Measurements from ENCODE around the gene CARD10. TPM values are rescaled to one million over a fixed set of nuclear protein-coding genes. Genes with fewer than 3 reads are reported as not detected.

CARD10 gene
- polyA plus RNA-seq, 1 of the 3 experiments (the other 2 are of a cell fraction) = 14.5 TPM

- no peak overlapping the region for H3K27ac ChIP-seq (ENCODE audit: low read depth in 2 of 2, low read length in 1 of 2)
- H3K4me1 ChIP-seq (ENCODE audit: control insufficient read depth in 1 of 2, insufficient read depth in 2 of 2, low read depth in 1 of 2, low read length in 1 of 2) = peaks cover 12 to 14% of the 10 kb centered on the region in 2 experiments; a peak in 3 of 4 replicates
- H2AFZ ChIP-seq (ENCODE audit: low read depth) = no peak overlapping the region
- 92% methylated on average over 14 of the region's 14 CpGs for WGBS (ENCODE audit: low lambda C conversion rate)
- no peaks in the 10 kb centered on the region for H3K9me3 ChIP-seq
- no peak for DNase-seq
- TF ChIP-seq GABPA (IDR thresholded peaks at IDR 0.05; ENCODE audit: low read depth) (no peak), ZBTB33 (IDR thresholded peaks at IDR 0.05; ENCODE audit: borderline replicate concordance, low read depth) (no peak), ELF1 (IDR thresholded peaks at IDR 0.05) (no peak)
- CTCF ChIA-PET = interaction anchor here (0.7 to 2.1 kb wide), 3 partner anchors 17 to 49 kb away, joined by 3 to 16 read pairs (median 4); no protein-coding TSS in a partner anchor
- H3F3A ChIP-seq (replicated peaks; ENCODE audit: insufficient read depth) = peaks cover 5% of the 10 kb centered on the region
- no peaks in the 10 kb centered on the region for H3K9me2 ChIP-seq
- peaks cover 0 to 4% of the 10 kb centered on the region in 2 experiments for H3K36me3 ChIP-seq (replicated peaks in 1 of 2; ENCODE audit: control insufficient read depth in 1 of 2, insufficient read depth in 2 of 2, low read length in 1 of 2)
- H3K27me3 ChIP-seq (ENCODE audit: insufficient read depth) = no peaks in the 10 kb centered on the region
- no peaks in the 10 kb centered on the region for H4K20me1 ChIP-seq (ENCODE audit: insufficient read depth)
- no peak overlapping the region for H3K4me3 ChIP-seq (ENCODE audit: low read depth in 2 of 2, low read length in 1 of 2)
- peaks cover 8% of the 10 kb centered on the region for H3K79me2 ChIP-seq (ENCODE audit: insufficient read depth)
- H3K4me2 ChIP-seq = no peak overlapping the region
- H3K9ac ChIP-seq = no peak overlapping the region
- POLR2A ChIA-PET = no interaction called here
These were observed 2.1 kb upstream of the CARD10 start for GRCh38 chr22:37521236-37521739.

GRCh38 chr22:37520776-37521191 is 1.6 kb upstream of the CARD10 start:
- Histone ChIP-seq H3K4me1 (ENCODE audit: control insufficient read depth in 1 of 2, insufficient read depth in 2 of 2, low read depth in 1 of 2, low read length in 1 of 2) (peaks cover 9 to 14% of the 10 kb centered on the region in 2 experiments; a peak in 3 of 4 replicates), H2AFZ (ENCODE audit: low read depth) (no peak overlapping the region), H3K27me3 (ENCODE audit: insufficient read depth) (no peaks in the 10 kb centered on the region), H3F3A (replicated peaks; ENCODE audit: insufficient read depth) (peaks cover 9% of the 10 kb centered on the region), H3K9ac (no peak overlapping the region), H3K27ac (ENCODE audit: low read depth in 2 of 2, low read length in 1 of 2) (no peak overlapping the region), H3K9me2 (no peaks in the 10 kb centered on the region), H3K4me3 (ENCODE audit: low read depth in 2 of 2, low read length in 1 of 2) (no peak overlapping the region), H4K20me1 (ENCODE audit: insufficient read depth) (no peaks in the 10 kb centered on the region), H3K4me2 (no peak overlapping the region), H3K79me2 (ENCODE audit: insufficient read depth) (peaks cover 8% of the 10 kb centered on the region), H3K36me3 (replicated peaks in 1 of 2; ENCODE audit: control insufficient read depth in 1 of 2, insufficient read depth in 2 of 2, low read length in 1 of 2) (peaks cover 0 to 8% of the 10 kb centered on the region in 2 experiments), H3K9me3 (no peaks in the 10 kb centered on the region)
- TF ChIP-seq ELF1 (IDR thresholded peaks at IDR 0.05) = no peak
- TF ChIP-seq EZH2phosphoT487 (IDR thresholded peaks at IDR 0.05; ENCODE audit: borderline replicate concordance, low read depth) = no peak
- TF ChIP-seq EP300 (IDR thresholded peaks at IDR 0.05; ENCODE audit: borderline replicate concordance in 1 of 2, low read depth in 1 of 2, low read length in 1 of 2) = no peak
- no peak for TF ChIP-seq FOXM1 (IDR thresholded peaks at IDR 0.05; ENCODE audit: low read depth)
- no peak for TF ChIP-seq MAX (IDR thresholded peaks at IDR 0.05; ENCODE audit: low read depth)
- TF ChIP-seq FOXJ3 (CRISPR knock-in tag; IDR thresholded peaks at IDR 0.05) = no peak
- TF ChIP-seq PBX3 (IDR thresholded peaks at IDR 0.05) = no peak
- TF ChIP-seq NFIC (IDR thresholded peaks at IDR 0.05; ENCODE audit: borderline replicate concordance) = no peak
- TF ChIP-seq JUND (IDR thresholded peaks at IDR 0.05) = no peak
- TF ChIP-seq TAF1 (IDR thresholded peaks at IDR 0.05; ENCODE audit: borderline replicate concordance, low read depth, low read length) = no peak
- TF ChIP-seq CHD2 (IDR thresholded peaks at IDR 0.05; ENCODE audit: low read length, partially characterized antibody) = no peak
- no peak for TF ChIP-seq IRF3 (IDR thresholded peaks at IDR 0.05; ENCODE audit: low read depth, low read length)
- no peak for TF ChIP-seq MXI1 (IDR thresholded peaks at IDR 0.05; ENCODE audit: low read depth, low read length)
- no peak for TF ChIP-seq ZBTB33 (IDR thresholded peaks at IDR 0.05; ENCODE audit: borderline replicate concordance, low read depth)
- TF ChIP-seq MEF2A (IDR thresholded peaks at IDR 0.05; ENCODE audit: borderline replicate concordance, low read depth) = no peak
- TF ChIP-seq SIN3A (IDR thresholded peaks at IDR 0.05; ENCODE audit: borderline replicate concordance, low read depth, low read length) = no peak
- DNase-seq = no peak
- ChIA-PET CTCF (interaction anchor here (0.7 to 2.1 kb wide), 3 partner anchors 46 to 50 kb away, joined by 3 to 16 read pairs (median 6); no protein-coding TSS in a partner anchor), POLR2A (no interaction called here)
- 74% methylated on average over 8 of the region's 10 CpGs for WGBS (ENCODE audit: low lambda C conversion rate)

Measured in SK-N-SH (cell line).